Stimulated activated CD8-positive, alpha-beta memory T cell treated with anti-CD3 and anti-CD28 coated beads, Interleukin-12 subunit alpha, Interleukin-12 subunit beta, amount 100 ng/mL, for 1 hour (primary cell): ENCODE results near the gene CBX7.

Source experiments
- DNase-seq: peaks from one replicate; pipeline ENCODE4 v3.0.0-alpha.2; 2020; ENCODE audit warnings: low read depth

Gene CBX7

DNA sequence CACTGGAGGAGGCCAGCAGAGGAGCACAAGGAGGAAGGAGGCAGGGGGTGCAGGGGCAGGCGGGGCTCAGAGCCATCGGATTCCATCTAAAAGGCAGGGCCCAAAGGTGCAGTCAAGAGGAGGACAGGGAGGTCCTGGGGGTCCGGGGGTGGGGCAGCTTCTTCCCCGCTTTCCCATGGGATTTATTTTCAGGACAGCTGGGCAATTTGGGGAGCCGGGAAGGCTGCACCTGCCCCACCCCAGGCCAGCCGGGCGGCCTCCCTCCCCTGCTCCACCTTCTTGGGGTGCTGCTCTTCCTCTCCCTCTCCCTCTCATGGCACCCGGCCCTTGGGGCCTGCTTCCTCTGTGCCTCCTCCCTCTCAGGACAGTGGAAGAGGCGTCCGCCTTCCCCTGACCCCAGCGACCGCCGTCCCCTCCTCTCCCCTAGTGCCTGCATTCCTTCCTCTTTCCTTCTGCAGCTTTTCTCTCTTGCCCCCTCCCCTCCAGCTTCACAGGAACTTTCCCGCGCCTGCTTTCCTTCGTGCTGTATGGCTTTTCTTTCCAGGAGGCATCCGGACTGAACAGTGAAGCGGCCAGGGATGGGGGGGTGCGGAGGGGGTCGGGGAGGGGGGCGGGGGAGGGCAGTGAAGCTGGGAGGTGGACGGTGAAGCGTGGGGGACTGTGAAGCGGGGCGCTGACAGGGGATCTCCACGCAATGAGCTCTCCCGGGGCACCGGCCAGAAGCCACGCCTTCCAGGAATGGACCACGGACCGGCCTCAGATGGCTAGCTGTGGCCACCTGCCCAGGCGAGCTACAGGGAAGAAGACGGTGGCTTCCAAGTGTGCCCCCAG, 28.5 kb downstream of the CBX7 start:
- DNase-seq, result no peak

- no peak for DNase-seq
Observed at GRCh38 chr22:39122772-39123470, 29.6 kb downstream of the CBX7 start.

DNA sequence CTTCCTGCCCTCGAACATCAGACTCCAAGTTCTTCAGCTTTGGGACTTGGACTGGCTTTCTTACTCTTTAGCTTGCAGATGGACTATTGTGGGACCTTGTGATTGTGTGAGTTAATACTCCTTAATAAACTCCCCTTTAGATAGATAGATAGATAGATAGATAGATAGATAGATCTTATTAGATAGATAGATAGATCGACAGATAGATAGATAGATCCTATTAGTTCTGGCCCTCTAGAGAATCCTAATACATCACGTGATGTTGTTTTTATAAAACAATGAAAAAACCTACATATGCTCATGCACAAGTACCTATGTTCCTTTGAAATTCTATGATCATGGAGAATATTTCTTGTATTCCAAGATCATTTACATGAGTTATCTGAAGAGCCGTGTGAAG, 31.5 kb downstream of the CBX7 start:
- DNase-seq, result no peak

- peak; percentile 57 for DNase-seq
Observed at GRCh38 chr22:39117585-39118191, 34.8 kb downstream of the CBX7 start.

DNA sequence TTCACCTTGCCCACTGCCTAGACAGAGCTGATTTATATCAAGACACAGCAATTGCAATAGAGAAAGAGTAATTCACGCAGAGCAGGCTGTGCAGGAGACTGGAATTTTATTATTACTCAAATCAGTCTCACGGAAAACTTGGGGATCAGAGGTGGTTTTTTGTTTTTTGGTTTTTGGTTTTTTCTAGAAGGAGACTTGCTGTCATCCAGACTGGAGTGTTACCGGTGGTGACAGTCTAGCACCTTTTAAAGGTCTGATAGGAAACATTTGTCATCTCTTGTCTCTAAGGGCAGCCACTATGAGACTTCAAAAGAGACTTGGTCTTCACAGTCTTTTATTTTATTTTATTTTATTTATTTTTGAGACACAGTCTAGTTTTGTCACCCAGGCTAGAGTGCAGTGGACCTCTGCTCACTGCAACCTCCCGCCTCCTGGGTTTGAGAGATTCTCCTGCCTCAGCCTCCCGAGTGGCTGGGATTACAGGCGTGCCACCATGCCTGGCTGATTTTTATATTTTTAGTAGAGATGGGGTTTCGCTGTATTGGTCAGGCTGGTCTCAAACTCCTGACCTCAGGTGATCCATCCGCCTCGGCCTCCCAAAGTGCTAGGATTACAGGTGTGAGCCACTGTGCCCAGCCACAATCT, 36.4 kb downstream of the CBX7 start:
- DNase-seq, result no peak

DNA sequence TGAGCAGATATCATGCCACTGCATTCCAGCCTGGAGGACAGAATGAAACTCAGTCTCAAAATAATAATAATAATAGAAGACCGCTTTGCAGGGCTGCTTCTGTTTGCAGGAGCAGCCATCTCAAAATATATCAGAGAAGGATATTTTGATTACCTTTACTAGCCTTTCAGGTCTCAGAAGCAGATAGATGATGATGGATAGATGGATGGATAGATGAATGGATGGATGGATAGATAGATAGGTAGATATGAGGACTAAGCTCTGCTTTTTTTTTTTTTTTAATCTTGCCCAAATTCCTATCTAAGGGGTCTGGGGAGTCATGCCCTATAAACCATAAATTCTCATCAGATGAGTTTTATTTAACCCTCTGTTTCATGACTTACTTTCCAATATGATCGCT, 36.9 kb downstream of the CBX7 start:
- no peak for DNase-seq

- DNase-seq, result no peak
Observed at GRCh38 chr22:39114112-39114511, 38.4 kb downstream of the CBX7 start.

- DNase-seq, result no peak
Observed at GRCh38 chr22:39110631-39111561, 41.6 kb downstream of the CBX7 start.

DNA sequence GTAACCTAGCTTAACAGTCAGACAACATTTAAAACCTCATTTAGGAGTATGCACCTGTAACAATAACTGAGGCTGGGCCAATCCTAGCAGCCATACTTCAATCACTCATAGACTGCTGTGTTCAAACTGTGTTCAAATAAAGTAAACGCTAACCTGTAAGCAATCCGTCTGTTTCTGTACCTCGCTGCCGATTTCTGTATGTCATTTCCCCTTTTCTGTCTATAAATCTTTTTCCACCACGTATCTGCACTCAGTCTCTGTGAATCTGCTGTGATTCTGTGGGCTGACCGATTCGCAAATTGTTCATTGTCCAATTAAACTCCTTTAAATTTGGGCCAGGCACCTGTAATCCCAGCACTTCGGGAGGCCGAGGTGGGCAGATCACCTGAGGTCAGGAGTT, 43.1 kb downstream of the CBX7 start:
- no peak for DNase-seq

DNA sequence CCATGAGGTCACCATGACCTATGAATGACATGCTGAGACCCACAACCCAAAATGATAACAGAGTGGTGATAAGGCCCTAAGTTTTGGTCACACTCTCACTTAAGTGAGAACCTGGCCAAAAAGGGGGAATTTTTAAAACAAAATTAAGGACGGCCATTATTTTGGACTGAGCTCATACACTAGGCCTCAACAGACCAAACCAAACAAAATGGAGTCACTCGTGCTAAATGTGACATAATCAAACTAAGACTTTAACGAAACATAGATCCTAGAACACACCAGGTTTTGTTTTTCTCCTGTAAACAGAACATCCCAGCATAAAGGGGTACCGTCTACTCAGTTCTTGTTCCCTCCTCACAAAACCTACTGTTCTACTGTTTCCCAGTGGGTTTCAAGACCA, 44.0 kb downstream of the CBX7 start:
- no peak for DNase-seq

DNA sequence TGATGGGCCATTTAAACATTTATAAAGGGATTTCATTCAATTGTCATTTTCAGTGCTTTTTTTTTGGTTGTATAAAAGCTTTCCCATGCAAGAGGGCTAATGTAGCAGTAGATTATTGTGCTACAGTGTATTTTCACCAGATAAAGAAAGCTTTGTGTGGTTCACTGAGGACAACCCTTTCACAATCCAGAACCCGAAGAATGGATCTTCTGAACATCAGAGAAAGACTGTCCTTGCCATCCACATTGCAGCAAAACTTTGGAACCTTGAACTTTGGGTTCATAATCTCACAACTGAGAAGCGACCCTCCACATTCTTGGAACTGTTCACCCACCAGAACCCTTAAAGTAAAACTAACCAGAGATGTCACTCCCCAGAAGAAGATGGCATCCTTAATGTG, 46.2 kb downstream of the CBX7 start:
- no peak for DNase-seq

DNA sequence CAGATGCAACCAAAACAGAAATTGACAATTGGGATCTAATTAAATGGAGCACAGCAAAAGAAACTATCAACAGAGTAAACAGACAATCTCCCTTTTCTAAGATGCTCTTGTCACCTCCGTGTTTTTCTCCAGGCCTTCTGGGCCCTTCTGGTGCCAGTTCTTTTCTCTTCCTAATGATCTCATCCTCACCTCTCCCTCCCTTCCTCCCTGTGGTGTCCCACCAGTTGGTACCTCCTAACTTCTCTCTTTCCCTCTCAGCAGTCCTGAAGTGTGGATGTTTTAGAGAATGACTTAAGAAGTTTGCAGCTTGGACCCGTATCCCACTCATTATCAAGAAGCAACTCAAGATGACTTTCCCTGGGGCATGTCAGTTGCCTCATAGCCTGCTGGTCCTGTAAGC, 49.0 kb downstream of the CBX7 start:
- no peak for DNase-seq

DNA sequence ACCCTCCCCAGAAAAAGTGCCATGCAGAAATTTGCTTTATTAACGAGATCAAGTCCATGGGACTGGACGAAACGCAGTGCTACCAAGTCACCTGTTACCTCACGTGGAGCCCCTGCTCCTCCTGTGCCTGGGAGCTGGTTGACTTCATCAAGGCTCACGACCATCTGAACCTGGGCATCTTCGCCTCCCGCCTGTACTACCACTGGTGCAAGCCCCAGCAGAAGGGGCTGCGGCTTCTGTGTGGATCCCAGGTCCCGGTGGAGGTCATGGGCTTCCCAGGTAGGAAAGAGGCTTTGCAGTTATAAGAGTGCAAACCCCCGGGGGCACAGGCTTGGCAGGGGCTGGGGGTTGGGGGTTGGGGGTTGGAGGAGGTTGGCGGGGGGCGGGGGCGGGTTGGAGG, 51.3 kb downstream of the CBX7 start:
- DNase-seq, result no peak

- no peak for DNase-seq
Observed at GRCh38 chr22:39098576-39098975, 53.9 kb downstream of the CBX7 start.

DNA sequence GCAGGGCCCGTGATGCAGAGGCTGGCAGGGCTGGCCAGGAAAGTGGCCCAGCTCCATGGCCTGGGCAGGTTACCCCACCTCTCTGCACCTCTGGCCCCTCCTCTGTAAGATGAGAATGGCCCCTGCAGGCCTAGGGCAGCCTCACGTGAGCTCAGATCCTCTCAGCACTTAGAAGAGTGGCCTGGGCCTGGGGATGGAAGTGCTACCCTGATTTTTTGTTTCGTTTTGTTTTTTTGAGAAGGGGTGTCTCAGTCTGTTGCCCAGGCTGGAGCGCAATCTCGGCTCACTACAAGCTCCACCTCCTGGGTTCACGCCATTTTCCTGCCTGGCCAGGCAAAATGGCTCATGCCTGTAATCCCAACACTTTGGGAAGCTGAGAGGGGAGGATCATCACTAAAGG, 54.5 kb downstream of the CBX7 start:
- no peak for DNase-seq

DNA sequence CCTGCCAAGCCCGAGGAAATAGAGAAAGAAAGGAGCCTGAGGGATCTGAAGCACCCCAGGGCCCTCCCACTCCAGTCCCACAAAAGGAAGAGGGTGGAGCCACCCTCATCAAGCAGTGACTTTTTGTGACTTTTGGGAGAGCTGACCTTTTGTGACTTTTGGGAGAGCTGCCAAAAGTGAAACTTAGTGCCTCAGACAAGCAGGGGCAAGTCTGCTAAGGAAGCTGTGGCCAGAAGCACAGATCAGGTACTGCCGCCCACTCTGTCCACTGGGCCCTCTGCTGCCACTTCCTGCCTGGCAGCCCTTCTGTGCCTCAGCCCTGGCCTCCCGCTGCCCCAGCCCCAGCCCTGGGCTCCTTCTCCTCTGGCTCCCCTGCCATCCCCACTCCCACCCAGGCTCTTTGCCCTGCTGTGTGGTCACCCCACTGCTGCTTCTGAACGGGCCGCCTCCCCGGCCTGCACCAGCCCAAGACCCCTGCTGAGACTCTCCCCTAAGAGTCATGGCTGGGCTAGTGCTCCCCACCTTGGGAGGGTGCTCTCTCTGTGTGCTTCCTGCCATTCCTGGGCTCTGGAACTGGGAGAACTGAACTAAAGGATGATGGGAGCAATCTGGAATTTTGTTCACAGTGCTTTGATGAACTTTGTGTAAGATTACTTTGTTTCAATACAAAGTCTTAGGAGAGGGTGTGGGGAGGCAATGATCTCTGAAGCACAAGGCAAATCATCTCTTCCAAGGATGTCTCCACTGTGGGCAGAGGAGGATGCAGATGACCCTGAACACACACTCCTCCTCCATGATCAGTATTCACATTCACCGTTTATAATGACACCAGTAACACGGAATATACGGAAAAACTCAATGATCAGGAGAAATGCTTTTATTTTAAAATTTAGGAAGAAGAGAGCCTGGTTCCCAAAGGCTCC, 55.1 kb downstream of the CBX7 start, which contains the start of gene APOBEC3H:
Gene APOBEC3H (plus strand): TSS at position 147 of the 923 bp plus-strand sequence. CDS start 3,035 bp downstream, outside the sequence.
- DNase-seq, result no peak

- no peak for DNase-seq
Observed at GRCh38 chr22:39095971-39096370, 56.5 kb downstream of the CBX7 start.

DNA sequence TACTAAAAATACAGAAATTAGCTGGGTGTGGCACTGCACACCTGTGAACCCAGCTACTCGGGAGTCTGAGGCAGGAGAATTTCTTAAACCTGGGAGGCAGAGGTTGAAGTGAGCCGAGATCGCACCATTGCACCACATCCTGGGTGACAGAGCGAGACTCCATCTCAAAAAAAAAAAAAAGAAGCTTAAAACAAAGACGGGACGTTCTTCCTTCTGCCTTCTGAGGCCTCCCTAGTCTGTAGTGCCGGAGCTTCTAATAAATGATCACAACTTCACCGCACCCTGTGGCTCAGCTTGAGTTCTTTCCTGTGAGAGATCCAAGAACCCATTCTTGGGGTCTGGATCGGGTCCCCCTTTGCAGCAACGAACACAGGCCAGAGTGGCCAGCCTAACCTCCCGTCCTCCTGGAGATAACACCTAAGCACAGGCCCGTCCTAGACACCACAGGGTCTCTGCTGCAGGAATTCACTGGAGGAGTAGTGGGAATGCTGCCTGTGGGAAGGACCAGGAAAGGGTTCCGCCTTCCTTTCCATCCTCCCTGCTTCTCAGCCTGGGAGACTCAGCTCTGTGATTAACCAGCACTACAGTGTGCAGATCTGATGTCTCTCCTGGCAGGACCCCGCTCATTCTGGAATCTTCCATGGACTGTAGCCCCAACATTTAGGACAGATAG, 57.6 kb downstream of the CBX7 start:
- no peak for DNase-seq

DNA sequence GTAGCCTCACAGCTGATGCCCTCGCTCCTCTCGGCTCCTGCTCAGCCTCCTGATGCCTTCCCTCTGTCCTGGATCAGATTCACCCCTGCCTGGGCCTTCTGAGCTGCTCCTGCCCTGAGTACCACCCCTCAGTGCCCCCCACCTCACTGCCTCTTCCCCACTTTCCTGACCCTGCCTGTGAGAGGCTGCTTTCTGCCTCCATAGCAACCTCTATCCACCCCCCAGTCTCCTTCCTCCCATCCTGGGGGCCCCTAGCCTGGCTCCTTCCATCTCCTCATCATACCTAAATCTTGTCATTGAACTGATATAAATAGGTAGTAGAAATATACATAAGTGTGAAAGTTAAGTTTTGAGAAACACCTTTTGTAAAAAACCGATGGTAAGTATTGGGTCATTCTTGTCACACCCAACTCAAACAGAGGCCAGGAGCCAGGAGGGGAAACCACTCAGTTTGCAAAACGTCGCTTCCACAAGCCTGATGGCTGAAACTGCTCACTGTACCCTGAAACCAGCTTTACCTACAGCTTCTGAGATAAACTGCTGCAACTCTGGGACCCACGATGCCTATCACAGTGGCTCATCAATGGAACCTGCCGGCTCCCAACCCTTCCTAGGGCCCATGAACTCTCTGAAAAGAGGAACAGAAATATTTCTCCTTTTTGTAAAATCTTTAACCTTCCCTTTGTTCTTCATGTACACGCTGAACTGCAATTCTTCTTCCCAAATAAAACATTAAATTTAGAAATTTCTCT, 60.2 kb downstream of the CBX7 start:
- DNase-seq, result no peak
